WERI-Rb-1 (cell line): ENCODE results near the gene SYNJ2.

Source experiments
- DNase-seq: peaks from one replicate; pipeline ENCODE4 v3.0.0-alpha.2; 2020
- H3K27ac ChIP-seq: fragments of 250-450 bp; sonication (Bioruptor Pico); 2 replicates; pipeline ENCODE4 v1.5.1; 2020; ENCODE audit warnings: mild to moderate bottlenecking, moderate library complexity
- H3K27me3 ChIP-seq: fragments of 250-450 bp; sonication (Bioruptor Pico); 2 replicates; pipeline ENCODE4 v1.5.1; 2021; ENCODE audit warnings: mild to moderate bottlenecking, low read depth, moderate library complexity; ENCODE audit not compliant: insufficient read depth, severe bottlenecking
- H3K36me3 ChIP-seq: fragments of 250-450 bp; sonication (Bioruptor Pico); 2 replicates; pipeline ENCODE4 v1.5.1; 2020; ENCODE audit warnings: mild to moderate bottlenecking, moderate library complexity
- H3K4me3 ChIP-seq: 2 replicates; pipeline ENCODE4 v1.5.1; 2011; ENCODE audit warnings: low read depth, mild to moderate bottlenecking, control low read depth, low read length
- H3K9me3 ChIP-seq: fragments of 250-450 bp; sonication (Bioruptor Pico); 2 replicates; pipeline ENCODE4 v1.5.1; 2021; ENCODE audit warnings: mild to moderate bottlenecking, moderate library complexity; ENCODE audit not compliant: severe bottlenecking
- TF ChIP-seq, protein P1 (sequence below): IDR thresholded peaks from 2 replicates; pipeline ENCODE4 v1.5.1; 2011; ENCODE audit warnings: low read depth, mild to moderate bottlenecking, control low read depth, inconsistent platforms, low read length

Gene SYNJ2

DNA sequence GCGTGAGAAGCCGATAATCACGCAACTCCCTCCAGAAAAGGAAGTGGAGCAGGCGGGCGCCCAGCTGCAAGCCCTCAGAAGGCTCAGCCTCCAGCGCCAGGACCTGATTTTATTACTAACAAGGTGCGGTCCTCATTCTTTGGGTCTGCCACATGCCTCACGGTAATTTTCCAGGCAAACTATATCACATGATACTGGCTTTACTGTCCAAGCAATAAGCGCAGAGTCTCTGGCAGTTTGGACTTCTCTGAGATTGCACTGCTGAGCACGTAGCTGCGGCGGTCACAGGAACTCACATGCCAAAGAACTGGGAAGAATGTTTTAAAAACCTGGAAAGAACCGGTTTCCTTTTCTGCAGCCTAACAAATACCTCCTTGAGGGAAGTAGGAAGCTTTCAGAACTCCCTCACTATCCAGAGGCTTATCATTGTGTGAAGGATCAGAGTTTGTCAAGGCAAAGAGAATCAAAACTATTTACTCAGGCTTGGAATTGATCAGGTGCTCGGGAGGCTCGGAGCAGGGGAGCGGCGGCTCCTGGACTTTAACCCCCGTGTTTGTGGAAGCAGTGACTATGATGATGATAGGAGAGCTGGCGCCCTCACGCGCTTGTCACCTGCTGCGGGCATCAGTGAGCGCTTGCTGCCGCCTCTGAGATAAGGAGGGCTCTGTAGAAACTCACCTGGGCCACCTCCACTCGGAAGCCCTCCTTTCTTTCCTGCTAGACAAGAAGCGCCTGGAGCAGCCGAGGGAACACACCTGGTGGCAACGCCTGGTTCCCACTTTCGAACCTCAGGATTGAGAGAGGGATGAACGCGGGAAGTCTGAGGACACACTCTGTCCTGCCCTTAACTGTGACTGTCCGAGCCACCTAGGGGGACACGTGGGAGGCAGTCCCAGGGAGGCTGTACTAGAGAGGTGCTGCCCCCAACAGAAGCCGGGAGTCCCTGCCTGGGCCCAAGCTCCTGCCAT, 27.2 kb upstream of the SYNJ2 start:
- TF ChIP-seq, protein P1, sequence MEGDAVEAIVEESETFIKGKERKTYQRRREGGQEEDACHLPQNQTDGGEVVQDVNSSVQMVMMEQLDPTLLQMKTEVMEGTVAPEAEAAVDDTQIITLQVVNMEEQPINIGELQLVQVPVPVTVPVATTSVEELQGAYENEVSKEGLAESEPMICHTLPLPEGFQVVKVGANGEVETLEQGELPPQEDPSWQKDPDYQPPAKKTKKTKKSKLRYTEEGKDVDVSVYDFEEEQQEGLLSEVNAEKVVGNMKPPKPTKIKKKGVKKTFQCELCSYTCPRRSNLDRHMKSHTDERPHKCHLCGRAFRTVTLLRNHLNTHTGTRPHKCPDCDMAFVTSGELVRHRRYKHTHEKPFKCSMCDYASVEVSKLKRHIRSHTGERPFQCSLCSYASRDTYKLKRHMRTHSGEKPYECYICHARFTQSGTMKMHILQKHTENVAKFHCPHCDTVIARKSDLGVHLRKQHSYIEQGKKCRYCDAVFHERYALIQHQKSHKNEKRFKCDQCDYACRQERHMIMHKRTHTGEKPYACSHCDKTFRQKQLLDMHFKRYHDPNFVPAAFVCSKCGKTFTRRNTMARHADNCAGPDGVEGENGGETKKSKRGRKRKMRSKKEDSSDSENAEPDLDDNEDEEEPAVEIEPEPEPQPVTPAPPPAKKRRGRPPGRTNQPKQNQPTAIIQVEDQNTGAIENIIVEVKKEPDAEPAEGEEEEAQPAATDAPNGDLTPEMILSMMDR: no peak
- Histone ChIP-seq H3K27me3 (no peaks in the 10 kb centered on the region), H3K36me3 (no peaks in the 10 kb centered on the region), H3K4me3 (no peak overlapping the region), H3K9me3 (peaks cover 7% of the 10 kb centered on the region), H3K27ac (no peak overlapping the region)
- DNase-seq: no peak

DNA sequence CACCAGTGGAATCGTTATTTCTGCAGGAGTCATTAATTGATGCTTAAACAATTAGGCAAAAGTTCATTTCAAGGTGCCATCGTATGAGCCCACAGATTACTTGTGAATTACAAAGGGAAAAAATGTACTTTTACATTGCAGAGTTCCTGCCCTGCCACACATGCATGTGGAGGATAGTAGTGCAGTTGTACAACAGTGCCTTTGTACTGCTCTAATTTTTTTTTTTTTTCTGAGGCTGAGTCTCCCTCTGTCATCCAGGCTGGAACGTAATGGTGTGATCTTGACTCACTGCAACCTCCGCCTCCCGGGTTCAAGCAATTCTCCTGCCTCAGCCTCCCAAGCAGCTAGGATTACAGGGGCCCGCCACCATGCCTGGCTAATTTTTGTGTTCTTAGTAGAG, 26.0 kb upstream of the SYNJ2 start:
- Histone ChIP-seq H3K4me3 (no peak overlapping the region), H3K27ac (no peak overlapping the region), H3K36me3 (no peaks in the 10 kb centered on the region), H3K9me3 (peaks cover 7% of the 10 kb centered on the region), H3K27me3 (no peaks in the 10 kb centered on the region)
- no peak for DNase-seq
- TF ChIP-seq, protein P1: no peak

DNA sequence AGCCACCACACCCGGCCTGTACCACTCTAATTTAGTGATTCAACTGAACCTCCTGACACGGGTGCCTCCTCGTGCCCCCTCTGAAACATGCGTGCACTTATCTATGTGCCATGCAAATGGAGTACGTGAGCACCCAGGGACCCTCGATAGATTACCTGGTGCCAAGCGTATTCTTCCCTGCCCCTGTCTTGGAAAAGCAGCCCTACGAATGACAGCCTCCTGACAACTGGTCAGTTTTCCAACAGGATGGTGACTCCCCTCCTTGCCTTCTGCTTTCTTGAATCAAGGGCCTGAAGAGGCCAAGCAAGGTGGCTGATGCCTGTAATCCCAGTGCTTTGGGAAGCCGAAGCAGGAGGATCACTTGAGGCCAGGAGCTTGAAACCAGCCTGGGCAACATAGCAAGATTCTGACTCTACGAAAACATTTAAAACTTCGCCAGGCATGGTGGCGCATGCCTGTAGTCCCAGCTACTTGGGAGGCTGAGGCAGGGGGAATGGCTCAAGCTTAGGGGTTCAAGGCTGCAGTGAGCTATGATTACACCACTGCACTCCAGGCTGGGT, 25.4 kb upstream of the SYNJ2 start:
- H3K9me3 ChIP-seq: peaks cover 7% of the 10 kb centered on the region
- DNase-seq: no peak
- no peaks in the 10 kb centered on the region for H3K36me3 ChIP-seq
- TF ChIP-seq, protein P1: no peak
- no peaks in the 10 kb centered on the region for H3K27me3 ChIP-seq
- H3K27ac ChIP-seq: no peak overlapping the region
- no peak overlapping the region for H3K4me3 ChIP-seq

DNA sequence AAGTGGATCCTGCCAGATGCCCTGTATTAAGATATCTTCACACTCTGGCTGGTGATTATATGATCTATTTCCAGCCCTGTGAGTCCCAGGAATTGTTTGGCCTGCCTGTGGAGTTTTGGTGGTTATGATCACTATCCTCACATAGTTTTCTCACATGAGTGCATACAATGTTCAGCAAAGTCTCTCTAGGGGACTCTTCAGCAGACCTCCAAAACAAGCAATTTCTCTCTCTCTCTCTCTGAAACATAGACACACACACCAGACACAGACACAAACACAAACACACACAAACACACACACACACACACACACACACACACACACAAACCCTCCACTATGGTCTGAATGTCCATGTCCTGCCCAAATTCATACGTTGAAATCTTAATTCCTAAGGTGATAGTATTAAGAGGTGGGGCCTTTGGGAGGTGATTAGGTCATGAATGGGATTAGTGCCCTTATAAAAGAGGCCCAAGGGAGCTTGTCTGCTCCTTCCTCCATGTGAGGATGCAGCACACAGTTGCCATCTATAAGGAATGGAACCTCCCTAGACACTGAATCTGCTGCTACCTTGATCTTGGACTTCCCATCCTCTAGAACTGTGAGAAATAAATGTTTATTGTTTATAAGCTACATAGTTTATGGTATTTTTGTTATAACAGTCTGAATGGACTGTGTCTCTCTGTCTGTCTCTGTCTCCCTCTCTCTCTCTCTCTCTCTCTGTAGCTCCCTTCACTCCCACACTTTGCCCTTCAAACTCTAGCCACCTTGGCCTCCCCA, 22.0 kb upstream of the SYNJ2 start:
- Histone ChIP-seq H3K27me3 (no peaks in the 10 kb centered on the region), H3K4me3 (no peak overlapping the region), H3K36me3 (no peaks in the 10 kb centered on the region), H3K9me3 (peaks cover 7% of the 10 kb centered on the region), H3K27ac (no peak overlapping the region)
- DNase-seq: no peak
- TF ChIP-seq, protein P1: no peak

DNA sequence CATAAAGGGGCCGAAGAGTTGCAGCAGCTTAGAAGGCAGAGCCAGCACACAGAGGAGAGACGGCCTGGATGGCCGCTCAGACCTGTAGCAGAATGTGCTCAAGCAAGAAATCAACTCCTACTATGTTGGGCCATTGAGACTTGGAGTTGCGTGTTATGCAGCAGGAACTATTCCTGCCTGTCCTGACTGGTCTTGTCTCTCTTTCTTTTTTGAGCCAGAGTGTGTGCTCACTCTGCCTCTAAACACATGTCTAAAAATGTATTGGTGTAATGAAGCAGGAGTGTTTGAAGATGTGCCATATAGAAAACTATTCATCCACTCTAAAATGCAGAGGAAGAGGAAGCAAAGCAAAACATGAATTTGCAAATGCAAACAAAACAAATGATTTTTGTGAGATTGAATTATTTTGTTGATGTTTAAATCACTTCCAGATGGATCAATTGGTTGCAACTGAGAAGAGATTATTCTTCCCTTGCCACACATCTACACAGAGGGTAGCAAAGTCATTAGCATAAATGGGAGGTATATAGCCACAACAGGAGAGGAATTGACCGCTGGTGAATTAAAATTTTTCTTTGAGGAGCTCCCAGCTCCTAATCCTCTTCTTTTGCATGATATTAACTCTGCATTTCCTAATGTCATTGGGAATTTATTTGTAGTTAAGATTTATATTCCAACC, 20.4 kb upstream of the SYNJ2 start:
- H3K9me3 ChIP-seq: peaks cover 7% of the 10 kb centered on the region
- TF ChIP-seq, protein P1: no peak

More for the DNA sequence above, 20.4 kb upstream of the SYNJ2 start:
- H3K27me3 ChIP-seq: no peaks in the 10 kb centered on the region
- no peak overlapping the region for H3K4me3 ChIP-seq
- H3K27ac ChIP-seq: no peak overlapping the region
- H3K36me3 ChIP-seq: no peaks in the 10 kb centered on the region
- DNase-seq: no peak
